Transverse colon (tissue), 3 donors: ENCODE measurements around the gene AK2.

ENCODE experiments used
- CTCF ChIP-seq, 5 experiments: fragments of 200-600 bp in 3 of 5; fragments of 450-650 bp in 2 of 5; sonication (generic) in 3 of 5; IDR thresholded peaks; 1 replicate in 2 of 5; 2 replicates in 3 of 5; pipeline ENCODE4 v1.5.1; 2016 to 2017; ENCODE audit warnings: antibody characterized with exemption in 5 of 5, inconsistent platforms in 3 of 5, mild to moderate bottlenecking in 2 of 5, moderate library complexity in 1 of 5
- EP300 ChIP-seq: sonication (generic); formaldehyde crosslinking; IDR thresholded peaks from one replicate; pipeline ENCODE4 v1.6.1; 2017; ENCODE audit warnings: antibody characterized with exemption, low read depth
- POLR2A ChIP-seq: fragments of 450-650 bp; IDR thresholded peaks from one replicate; pipeline ENCODE4 v1.6.1; 2016; ENCODE audit warnings: antibody characterized with exemption, mild to moderate bottlenecking, moderate library complexity

- TF ChIP-seq CTCF (IDR thresholded peaks at IDR 0.05) (no peak), POLR2A (no peak), EP300 (no peak)
Observed at GRCh38 chr1:33025761-33026160, 10.9 kb downstream of the AK2 start.
